DMS53 (cell line): ENCODE measurements around the gene CREB3.

ENCODE experiments used
- DNase-seq: peaks from one replicate; lab custom pipeline; 2025; lab: John Stamatoyannopoulos, UW

The CREB3 gene

GRCh38 chr9:35727676-35728040, 4.8 kb upstream of the CREB3 start:
- no peak for DNase-seq

GRCh38 chr9:35728041-35728971, 4.2 kb upstream of the CREB3 start:
- DNase-seq: no peak

- DNase-seq: no peak
These were observed 3.4 kb upstream of the CREB3 start for GRCh38 chr9:35729101-35729500.

- DNase-seq: peak; percentile 57
These were observed 2.6 kb upstream of the CREB3 start for GRCh38 chr9:35729700-35730485.

GRCh38 chr9:35730486-35730854, 2.0 kb upstream of the CREB3 start:
- no peak for DNase-seq

- peak; percentile 34 for DNase-seq
These were observed 866 bp upstream of the CREB3 start for GRCh38 chr9:35731415-35732184.

- DNase-seq: peak; percentile 75
These were observed 505 bp downstream of the CREB3 start for GRCh38 chr9:35732800-35733541.

GRCh38 chr9:35734096-35734495, 1.6 kb downstream of the CREB3 start:
- no peak for DNase-seq

- peak; percentile 84 for DNase-seq
These were observed 3.8 kb downstream of the CREB3 start for GRCh38 chr9:35736201-35736633.

- DNase-seq: no peak
These were observed 4.7 kb downstream of the CREB3 start for GRCh38 chr9:35737143-35737542.

GRCh38 chr9:35738186-35738585, 5.7 kb downstream of the CREB3 start:
- no peak for DNase-seq

GRCh38 chr9:35738924-35739323, 6.5 kb downstream of the CREB3 start:
- DNase-seq: no peak

GRCh38 chr9:35740243-35740642, 7.8 kb downstream of the CREB3 start:
- DNase-seq: no peak

- DNase-seq: no peak
These were observed 9.3 kb downstream of the CREB3 start for GRCh38 chr9:35741740-35742139.

GRCh38 chr9:35743452-35743851, 11.0 kb downstream of the CREB3 start:
- no peak for DNase-seq

GRCh38 chr9:35743880-35744518, 11.5 kb downstream of the CREB3 start:
- no peak for DNase-seq

- no peak for DNase-seq
These were observed 13.1 kb downstream of the CREB3 start for GRCh38 chr9:35745569-35745968.

- DNase-seq: peak; percentile 49
These were observed 14.1 kb downstream of the CREB3 start for GRCh38 chr9:35746583-35746982.

- DNase-seq: peak; percentile 33
These were observed 15.9 kb downstream of the CREB3 start for GRCh38 chr9:35748242-35748857.

- DNase-seq: peak; percentile 88
These were observed 16.5 kb downstream of the CREB3 start, which contains the start of the genes GBA2 and RGP1 for GRCh38 chr9:35748858-35749514. Gene GBA2 (minus strand): TSS chr9:35749228. CDS start chr9:35748704, 524 bp downstream. Gene RGP1 (plus strand): TSS chr9:35749287. CDS start chr9:35749756, 469 bp downstream.
